GM12872 (cell line): ENCODE results near the gene VAC14.

Experiments
- CTCF ChIP-seq: IDR thresholded peaks from 3 replicates; pipeline ENCODE4 v1.5.1; 2011; ENCODE audit warnings: low read depth, mild to moderate bottlenecking, low read length, moderate library complexity; ENCODE audit not compliant: insufficient read depth

The VAC14 gene

GRCh38 chr16:70692873-70693671 is 107.9 kb downstream of the VAC14 start:
- no peak for TF ChIP-seq CTCF

- no peak for TF ChIP-seq CTCF
These were observed 108.7 kb downstream of the VAC14 start for GRCh38 chr16:70692130-70692872.

- TF ChIP-seq CTCF, result no peak
These were observed 109.5 kb downstream of the VAC14 start for GRCh38 chr16:70691223-70692129.

GRCh38 chr16:70689970-70690891 is 110.7 kb downstream of the VAC14 start:
- no peak for TF ChIP-seq CTCF

- no peak for TF ChIP-seq CTCF
These were observed 111.7 kb downstream of the VAC14 start for GRCh38 chr16:70689035-70689969.

- no peak for TF ChIP-seq CTCF
These were observed 112.7 kb downstream of the VAC14 start for GRCh38 chr16:70688246-70688742.
